ENCODE results near the gene GEMIN2.
"Not testable (repeated sequence)": the region's sequence is repeated elsewhere in the genome, so short reads cannot be mapped to it uniquely, and the experiment has no call there.

The GEMIN2 gene

GRCh38 chr14:39097159-39097558 lies 17.0 kb upstream of the GEMIN2 start:
- H3K9ac ChIP-seq (ENCODE audit: low read depth, low read length): no peak overlapping the region
- peak overlapping the region; percentile 71 for H3K27ac ChIP-seq (ENCODE audit: low read depth, low read length)
- peaks cover 38% of the 10 kb centered on the region for H3K36me3 ChIP-seq (ENCODE audit: control insufficient read depth, insufficient read depth, low read length)
- no peaks in the 10 kb centered on the region for H3K27me3 ChIP-seq (ENCODE audit: control insufficient read depth, insufficient read depth, low read length)
- 0 out of 2 replicates have a peak, but pooled peaks cover 7% of the 10 kb centered on the region for H3K4me1 ChIP-seq (ENCODE audit: control insufficient read depth, insufficient read depth, low read length)
- no peak overlapping the region for H3K4me3 ChIP-seq (ENCODE audit: low read depth, low read length)
- H3K9me3 ChIP-seq (ENCODE audit: control insufficient read depth, insufficient read depth, low read length): no peaks in the 10 kb centered on the region

GRCh38 chr14:39099215-39099614 lies 14.9 kb upstream of the GEMIN2 start:
- not testable (repeated sequence) for H3K4me3 ChIP-seq (ENCODE audit: low read depth, low read length); H3K9ac ChIP-seq (ENCODE audit: low read depth, low read length); H3K27ac ChIP-seq (ENCODE audit: low read depth, low read length); H3K9me3 ChIP-seq (ENCODE audit: control insufficient read depth, insufficient read depth, low read length); H3K4me1 ChIP-seq (ENCODE audit: control insufficient read depth, insufficient read depth, low read length); H3K27me3 ChIP-seq (ENCODE audit: control insufficient read depth, insufficient read depth, low read length)
- peaks cover 20% of the 10 kb centered on the region for H3K36me3 ChIP-seq (ENCODE audit: control insufficient read depth, insufficient read depth, low read length)

GRCh38 chr14:39099748-39100147 lies 14.4 kb upstream of the GEMIN2 start:
- no peak overlapping the region for H3K27ac ChIP-seq (ENCODE audit: low read depth, low read length)
- 0 out of 2 replicates have a peak, but pooled peaks cover 7% of the 10 kb centered on the region for H3K4me1 ChIP-seq (ENCODE audit: control insufficient read depth, insufficient read depth, low read length)
- H3K9ac ChIP-seq (ENCODE audit: low read depth, low read length): no peak overlapping the region
- H3K4me3 ChIP-seq (ENCODE audit: low read depth, low read length): no peak overlapping the region
- H3K9me3 ChIP-seq (ENCODE audit: control insufficient read depth, insufficient read depth, low read length): no peaks in the 10 kb centered on the region
- no peaks in the 10 kb centered on the region for H3K27me3 ChIP-seq (ENCODE audit: control insufficient read depth, insufficient read depth, low read length)
- H3K36me3 ChIP-seq (ENCODE audit: control insufficient read depth, insufficient read depth, low read length): peaks cover 16% of the 10 kb centered on the region

- peak overlapping the region; percentile 93 for H3K4me3 ChIP-seq (ENCODE audit: low read depth, low read length)
- peak overlapping the region; percentile 96 for H3K27ac ChIP-seq (ENCODE audit: low read depth, low read length)
- H3K27me3 ChIP-seq (ENCODE audit: control insufficient read depth, insufficient read depth, low read length): no peaks in the 10 kb centered on the region
- H3K4me1 ChIP-seq (ENCODE audit: control insufficient read depth, insufficient read depth, low read length): 0 out of 2 replicates have a peak, but pooled peaks cover 7% of the 10 kb centered on the region
- no peaks in the 10 kb centered on the region for H3K9me3 ChIP-seq (ENCODE audit: control insufficient read depth, insufficient read depth, low read length)
- peak overlapping the region; percentile 86 for H3K9ac ChIP-seq (ENCODE audit: low read depth, low read length)
- 0 out of 2 replicates have a peak, but pooled peaks cover 2% of the 10 kb centered on the region for H3K36me3 ChIP-seq (ENCODE audit: control insufficient read depth, insufficient read depth, low read length)
Observed at GRCh38 chr14:39102265-39102968, 11.7 kb upstream of the GEMIN2 start.

DNA sequence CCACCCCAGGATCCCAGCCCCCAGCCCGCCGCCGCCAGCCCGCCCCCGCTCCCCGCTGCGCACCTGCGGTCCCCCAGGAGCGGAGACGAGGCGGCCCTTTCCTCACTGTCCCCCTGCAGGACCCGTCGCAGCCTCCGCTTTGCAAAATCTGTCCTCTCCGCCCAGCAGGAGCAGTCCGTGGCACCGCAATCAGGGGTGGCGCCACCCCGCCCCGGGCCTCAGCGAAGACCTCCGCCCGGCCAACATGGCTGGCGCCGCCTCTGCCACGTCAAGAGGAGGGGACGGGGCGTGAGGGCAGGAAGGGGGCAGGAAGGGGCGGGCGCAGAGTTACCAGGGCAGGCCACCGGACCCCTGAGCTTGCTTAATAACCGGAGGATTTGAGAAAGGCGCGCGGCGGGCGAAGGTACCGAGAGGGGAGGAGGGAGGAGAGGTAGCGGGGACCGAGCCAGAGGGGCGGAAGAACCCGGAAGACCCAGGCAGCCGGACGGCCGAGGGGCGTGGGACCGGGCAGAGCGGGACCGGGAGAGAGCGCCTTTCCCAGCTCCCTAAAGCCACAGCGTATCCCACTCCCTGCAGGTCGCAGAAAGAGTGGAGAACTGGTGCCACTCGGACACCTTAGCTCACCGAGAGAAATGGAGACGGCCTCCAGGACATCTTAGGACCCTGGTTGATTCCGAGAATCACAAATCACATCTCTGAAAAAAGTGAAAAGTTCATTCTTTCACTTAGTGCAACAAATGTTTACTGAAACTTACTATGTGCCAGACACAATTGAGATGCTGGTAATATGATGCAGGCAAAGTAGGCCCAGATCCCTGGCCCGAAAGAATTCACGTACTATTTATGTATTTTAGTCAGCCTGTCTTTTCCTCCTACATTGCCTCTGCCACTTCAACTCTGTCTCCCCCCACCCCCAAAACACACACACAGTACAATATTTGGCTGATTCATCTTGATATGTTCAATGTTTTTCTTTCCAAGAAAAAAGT lies 10.9 kb upstream of the GEMIN2 start, which contains the start of gene SEC23A:
TSS of gene SEC23A (minus strand) at position 267 of the 989 bp plus-strand sequence. CDS start 7,117 bp downstream, outside the sequence.
- H3K9ac ChIP-seq (ENCODE audit: low read depth, low read length): peak within 1 kb of the TSS; percentile 86
- H3K27me3 ChIP-seq (ENCODE audit: control insufficient read depth, insufficient read depth, low read length): no peaks in the 10 kb centered on the region
- 0 out of 2 replicates have a peak, but pooled peaks cover 2% of the 10 kb centered on the region for H3K36me3 ChIP-seq (ENCODE audit: control insufficient read depth, insufficient read depth, low read length)
- H3K27ac ChIP-seq (ENCODE audit: low read depth, low read length): peak within 1 kb of the TSS; percentile 96
- H3K4me3 ChIP-seq (ENCODE audit: low read depth, low read length): peak within 1 kb of the TSS; percentile 93
- no peaks in the 10 kb centered on the region for H3K9me3 ChIP-seq (ENCODE audit: control insufficient read depth, insufficient read depth, low read length)
- 0 out of 2 replicates have a peak, but pooled peaks cover 7% of the 10 kb centered on the region for H3K4me1 ChIP-seq (ENCODE audit: control insufficient read depth, insufficient read depth, low read length)

- not testable (repeated sequence) for H3K27ac ChIP-seq (ENCODE audit: low read depth, low read length); H3K36me3 ChIP-seq (ENCODE audit: control insufficient read depth, insufficient read depth, low read length); H3K9me3 ChIP-seq (ENCODE audit: control insufficient read depth, insufficient read depth, low read length); H3K9ac ChIP-seq (ENCODE audit: low read depth, low read length); H3K27me3 ChIP-seq (ENCODE audit: control insufficient read depth, insufficient read depth, low read length); H3K4me1 ChIP-seq (ENCODE audit: control insufficient read depth, insufficient read depth, low read length)
- peak overlapping the region; percentile 93 for H3K4me3 ChIP-seq (ENCODE audit: low read depth, low read length)
Observed at GRCh38 chr14:39104078-39104801, 9.9 kb upstream of the GEMIN2 start.

GRCh38 chr14:39107591-39107996 lies 6.5 kb upstream of the GEMIN2 start:
- no peaks in the 10 kb centered on the region for H3K4me1 ChIP-seq (ENCODE audit: control insufficient read depth, insufficient read depth, low read length)
- no peaks in the 10 kb centered on the region for H3K9me3 ChIP-seq (ENCODE audit: control insufficient read depth, insufficient read depth, low read length)

DNA sequence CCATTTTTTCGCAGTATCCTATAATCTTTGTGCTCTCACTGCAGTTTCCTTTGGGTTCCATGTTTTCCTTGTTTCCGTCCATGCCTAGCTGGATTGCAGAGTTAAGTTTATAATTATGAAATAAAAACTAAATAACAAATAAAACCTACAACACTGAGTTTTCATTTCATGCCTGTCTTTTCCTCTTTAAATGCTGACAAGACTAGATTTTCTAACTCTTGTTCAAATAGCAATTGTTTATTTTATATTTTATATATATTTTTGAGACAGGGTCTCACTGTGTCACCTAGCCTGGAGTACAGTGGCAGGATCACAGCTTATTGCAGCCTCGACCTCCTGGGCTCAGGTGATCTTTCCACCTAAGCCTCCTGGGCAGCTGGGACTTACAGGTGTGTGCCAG lies 5.3 kb upstream of the GEMIN2 start:
- Histone ChIP-seq H3K4me3 (ENCODE audit: low read depth, low read length) (no peak overlapping the region), H3K9ac (ENCODE audit: low read depth, low read length) (no peak overlapping the region), H3K27me3 (ENCODE audit: control insufficient read depth, insufficient read depth, low read length) (no peaks in the 10 kb centered on the region), H3K36me3 (ENCODE audit: control insufficient read depth, insufficient read depth, low read length) (no peaks in the 10 kb centered on the region), H3K9me3 (ENCODE audit: control insufficient read depth, insufficient read depth, low read length) (no peaks in the 10 kb centered on the region), H3K4me1 (ENCODE audit: control insufficient read depth, insufficient read depth, low read length) (peaks cover 8% of the 10 kb centered on the region), H3K27ac (ENCODE audit: low read depth, low read length) (no peak overlapping the region)

More at GRCh38 chr14:39107591-39107996, 6.5 kb upstream of the GEMIN2 start:
- Histone ChIP-seq H3K4me3 (ENCODE audit: low read depth, low read length) (no peak overlapping the region), H3K36me3 (ENCODE audit: control insufficient read depth, insufficient read depth, low read length) (no peaks in the 10 kb centered on the region), H3K9ac (ENCODE audit: low read depth, low read length) (no peak overlapping the region), H3K27ac (ENCODE audit: low read depth, low read length) (no peak overlapping the region), H3K27me3 (ENCODE audit: control insufficient read depth, insufficient read depth, low read length) (no peaks in the 10 kb centered on the region)

GRCh38 chr14:39109893-39110715 lies 4.0 kb upstream of the GEMIN2 start:
- no peak overlapping the region for H3K9ac ChIP-seq (ENCODE audit: low read depth, low read length)
- no peaks in the 10 kb centered on the region for H3K27me3 ChIP-seq (ENCODE audit: control insufficient read depth, insufficient read depth, low read length)
- H3K4me3 ChIP-seq (ENCODE audit: low read depth, low read length): no peak overlapping the region
- no peaks in the 10 kb centered on the region for H3K9me3 ChIP-seq (ENCODE audit: control insufficient read depth, insufficient read depth, low read length)
- no peak overlapping the region for H3K27ac ChIP-seq (ENCODE audit: low read depth, low read length)
- H3K4me1 ChIP-seq (ENCODE audit: control insufficient read depth, insufficient read depth, low read length): peaks cover 10% of the 10 kb centered on the region
- H3K36me3 ChIP-seq (ENCODE audit: control insufficient read depth, insufficient read depth, low read length): no peaks in the 10 kb centered on the region

DNA sequence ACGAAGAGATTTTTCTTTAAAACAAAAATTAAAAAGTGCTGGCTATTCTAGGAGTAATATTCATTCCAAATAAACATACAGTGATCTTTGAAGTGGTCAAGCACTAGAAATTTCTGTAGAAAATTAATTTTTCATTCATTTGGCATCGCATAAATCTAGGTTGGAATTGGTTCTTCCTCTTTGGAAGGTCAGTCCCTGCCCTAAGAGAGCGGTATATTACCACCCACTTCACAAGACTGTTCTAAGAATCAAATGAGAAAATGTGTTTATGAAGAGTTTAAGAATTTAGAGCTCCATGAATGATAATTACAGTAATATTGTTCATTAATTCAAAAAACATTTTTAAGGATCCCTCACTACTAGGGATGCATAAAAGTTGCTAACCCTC lies 444 bp upstream of the GEMIN2 start:
- H3K4me3 ChIP-seq (ENCODE audit: low read depth, low read length): peak overlapping the region; percentile 92
- H3K9ac ChIP-seq (ENCODE audit: low read depth, low read length): peak overlapping the region; percentile 61; the same call in 1 of the 2 replicates
- H3K36me3 ChIP-seq (ENCODE audit: control insufficient read depth, insufficient read depth, low read length): peaks cover 16% of the 10 kb centered on the region
- peak overlapping the region; percentile 81 for H3K27ac ChIP-seq (ENCODE audit: low read depth, low read length)
- H3K9me3 ChIP-seq (ENCODE audit: control insufficient read depth, insufficient read depth, low read length): no peaks in the 10 kb centered on the region
- peaks cover 10% of the 10 kb centered on the region for H3K4me1 ChIP-seq (ENCODE audit: control insufficient read depth, insufficient read depth, low read length)
- H3K27me3 ChIP-seq (ENCODE audit: control insufficient read depth, insufficient read depth, low read length): no peaks in the 10 kb centered on the region
